ENCODE results near the gene WNT5B.
"Not testable (repeated sequence)": the region's sequence is repeated elsewhere in the genome, so short reads cannot be mapped to it uniquely, and the experiment has no call there.

The WNT5B gene

DNA sequence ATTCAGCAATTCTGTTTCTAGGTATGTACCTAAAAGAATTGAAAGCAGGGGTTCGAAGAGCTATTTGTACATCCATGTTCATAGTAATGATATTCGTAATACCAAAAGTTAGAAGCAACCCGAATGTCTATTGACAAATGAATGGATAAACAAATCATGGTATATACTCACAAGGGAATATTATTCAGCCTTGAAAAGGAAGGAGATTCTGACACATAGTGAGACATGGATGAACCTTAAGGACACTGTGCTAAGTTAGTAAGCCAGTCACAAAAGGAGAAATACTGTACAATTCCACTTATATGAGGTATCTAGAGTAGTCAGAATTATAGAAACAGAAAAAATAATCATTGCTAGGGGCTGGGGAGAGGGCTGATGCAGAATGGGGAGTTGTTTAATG lies 30.3 kb upstream of the WNT5B start:
- DNase-seq (ENCODE audit: low read depth): no peak

DNA sequence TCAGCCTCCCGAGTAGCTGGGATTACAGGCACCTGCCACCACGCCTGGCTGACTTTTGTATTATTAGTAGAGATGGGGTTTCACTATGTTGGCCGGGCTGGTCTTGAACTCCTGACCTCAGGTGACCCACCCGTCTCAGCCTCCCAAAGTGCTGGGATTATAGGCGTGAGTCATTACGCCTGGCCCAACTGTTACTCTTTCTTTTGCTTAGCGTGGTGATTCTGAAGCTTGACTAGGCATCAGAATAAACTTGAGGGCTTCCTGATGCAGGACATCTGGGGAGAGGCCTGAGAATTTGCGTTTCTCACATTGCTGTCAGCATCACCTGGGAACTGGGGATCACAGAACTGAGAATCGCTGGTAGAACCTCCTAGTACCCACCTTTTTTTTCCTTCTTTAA lies 26.3 kb upstream of the WNT5B start:
- not testable (repeated sequence) for DNase-seq (ENCODE audit: low read depth)

DNA sequence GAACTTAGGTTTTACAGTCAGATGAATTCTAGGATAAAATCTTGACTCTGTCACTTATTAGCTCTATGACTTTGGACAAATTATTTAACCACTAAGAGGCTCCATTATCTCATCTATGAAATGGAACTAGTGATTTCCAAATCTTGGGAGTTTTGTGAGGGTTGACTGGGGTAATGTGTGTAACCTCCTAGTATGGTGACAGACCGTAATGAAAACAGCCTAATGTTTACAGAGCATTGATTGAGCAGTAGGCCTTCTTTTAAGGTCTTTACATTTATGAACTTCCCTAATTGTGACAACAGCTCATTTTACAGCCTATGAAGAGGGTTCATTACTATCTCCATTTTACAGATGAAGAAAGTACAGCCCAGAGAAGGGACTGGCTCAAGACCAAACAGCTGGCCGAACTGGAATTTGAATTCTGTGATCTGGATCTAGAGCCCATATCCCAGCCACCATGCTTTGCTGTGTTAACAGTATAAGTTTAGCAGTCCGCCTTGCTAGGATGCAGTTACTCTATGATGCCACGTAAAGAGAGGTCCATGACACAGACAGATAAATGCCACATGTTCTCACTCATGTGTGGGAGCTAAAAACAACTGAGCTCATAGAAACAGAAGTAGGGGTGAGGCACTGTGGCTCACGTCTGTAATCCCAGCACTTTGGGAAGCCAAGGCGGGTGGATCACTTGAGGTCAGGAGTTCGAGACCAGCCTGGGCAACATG lies 25.6 kb upstream of the WNT5B start:
- DNase-seq (ENCODE audit: low read depth): no peak

DNA sequence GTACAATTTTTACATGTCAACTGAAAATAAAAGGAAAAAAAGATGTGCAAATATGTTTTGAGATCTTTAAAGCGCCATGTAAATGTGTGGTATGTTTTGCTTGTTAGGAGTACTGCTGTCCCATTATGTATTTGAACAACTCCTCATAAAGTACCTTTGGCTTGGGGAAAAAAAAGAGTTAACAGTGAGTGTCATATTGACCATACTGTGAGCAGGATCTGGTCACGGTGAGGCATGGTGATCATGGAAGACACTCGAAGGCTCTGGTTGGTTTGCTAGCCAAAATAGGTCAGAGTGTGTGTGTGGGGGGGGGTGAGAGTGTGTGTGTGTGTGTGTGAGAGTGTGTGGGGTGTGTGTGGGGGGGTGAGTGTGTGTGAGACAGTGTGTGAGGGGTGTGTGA lies 24.6 kb upstream of the WNT5B start:
- no peak for DNase-seq (ENCODE audit: low read depth)

DNA sequence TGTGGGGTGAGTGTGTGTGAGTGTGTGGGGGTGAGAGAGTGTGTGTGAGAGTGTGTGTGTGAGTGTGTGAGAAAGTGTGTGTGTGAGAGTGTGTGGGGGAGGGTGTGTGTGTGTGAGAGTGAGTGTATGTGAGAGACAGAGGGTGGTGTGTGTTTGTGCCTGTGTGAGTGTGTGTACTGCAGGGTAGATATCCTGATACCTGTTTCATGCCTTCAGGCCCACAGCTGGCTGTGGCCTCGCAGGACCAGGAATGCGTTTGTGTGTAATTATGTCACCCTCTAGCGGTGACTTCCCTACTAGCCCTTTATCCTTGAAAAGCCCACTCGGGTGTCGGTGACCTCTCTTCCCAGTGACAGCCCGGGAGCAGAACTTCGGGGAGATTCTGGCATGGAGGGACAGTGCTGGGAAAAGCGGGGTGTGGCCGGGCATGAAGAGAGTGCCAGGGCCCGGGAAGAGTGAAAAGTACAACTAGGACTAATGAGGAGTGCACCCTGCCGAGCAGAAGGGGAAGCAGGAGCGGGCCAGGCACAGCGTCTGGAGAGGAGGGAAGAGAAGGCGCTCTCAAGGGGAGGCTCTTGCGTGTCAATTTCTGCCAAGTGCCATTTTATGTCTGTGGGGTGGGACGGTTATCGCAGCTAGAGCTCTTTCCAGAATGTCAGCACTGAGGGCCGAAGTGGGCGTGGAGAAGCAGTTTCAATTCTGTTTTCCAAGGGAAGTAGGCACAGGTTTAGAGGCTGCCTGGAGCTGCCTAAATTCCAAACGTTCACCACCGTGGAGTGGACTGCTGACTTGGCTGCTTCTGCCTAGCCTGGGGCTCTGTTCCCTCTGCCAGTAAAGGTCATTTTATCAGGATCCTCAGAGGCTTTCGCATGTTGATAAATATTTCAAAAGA lies 23.7 kb upstream of the WNT5B start:
- peak; percentile 38 for DNase-seq (ENCODE audit: low read depth)

DNA sequence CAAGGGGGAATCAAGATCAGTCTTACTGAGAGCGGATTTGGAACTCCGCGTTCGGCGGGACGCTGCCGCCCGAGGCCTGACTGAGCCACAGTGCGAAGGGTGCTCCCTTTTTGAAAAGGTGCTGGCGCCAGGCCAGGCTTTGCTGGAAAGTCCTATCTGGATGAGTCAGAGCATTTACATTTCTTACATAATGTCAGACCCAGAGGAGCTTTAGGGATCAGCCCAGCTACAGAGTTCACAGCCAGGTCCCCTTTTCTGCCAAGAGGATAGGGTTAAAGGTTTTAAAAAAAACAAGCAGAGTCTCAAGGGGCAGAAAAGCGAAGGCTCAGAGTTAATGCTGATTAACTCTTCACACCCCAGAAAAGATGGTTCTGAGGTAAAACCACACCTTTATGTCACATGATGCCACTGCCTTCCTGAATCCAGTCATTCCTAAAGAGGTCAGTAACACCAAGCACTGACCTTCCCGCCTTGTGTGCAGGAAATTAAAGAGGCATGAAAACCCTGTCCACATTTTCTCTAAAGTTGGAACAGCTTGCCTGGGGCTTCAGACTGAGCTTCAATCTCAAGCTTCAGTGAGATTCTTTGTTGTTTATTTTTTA lies 22.9 kb upstream of the WNT5B start:
- peak; percentile 61 for DNase-seq (ENCODE audit: low read depth)

DNA sequence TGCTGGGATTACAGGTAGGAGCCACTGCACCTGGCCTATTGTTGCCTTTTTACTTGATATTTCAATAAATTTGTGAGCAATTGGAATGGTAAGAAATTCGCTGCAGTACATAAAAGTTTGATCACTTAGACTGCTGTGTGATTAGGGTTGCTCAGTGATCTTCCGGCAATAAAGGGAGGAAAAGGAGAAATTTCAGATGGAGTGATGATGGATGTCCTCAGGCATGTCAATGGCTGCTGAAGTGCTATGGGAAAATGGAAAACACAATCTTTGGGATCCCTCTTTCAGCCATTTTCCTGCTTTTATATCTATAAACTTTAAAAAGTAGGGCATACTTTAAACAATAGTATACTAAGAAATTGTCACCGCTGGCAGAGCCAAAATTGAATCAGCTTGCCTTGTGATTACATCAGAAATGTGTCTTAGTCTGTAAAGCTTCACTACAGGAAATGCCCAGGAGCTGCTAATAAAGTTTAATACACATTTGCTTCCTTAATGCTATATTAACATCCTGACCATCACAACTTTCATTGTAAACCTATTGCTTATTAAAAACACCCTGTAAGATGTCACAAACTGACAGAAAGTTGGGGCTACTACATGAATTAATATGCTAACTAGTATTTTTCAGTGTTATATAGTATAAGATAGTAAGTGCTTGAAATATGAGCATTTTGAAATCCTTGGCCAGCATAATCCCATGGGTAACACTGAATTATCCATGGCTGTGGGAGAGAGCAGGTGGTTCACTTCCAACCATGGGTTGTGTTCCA lies 20.9 kb upstream of the WNT5B start:
- no peak for DNase-seq (ENCODE audit: low read depth)

DNA sequence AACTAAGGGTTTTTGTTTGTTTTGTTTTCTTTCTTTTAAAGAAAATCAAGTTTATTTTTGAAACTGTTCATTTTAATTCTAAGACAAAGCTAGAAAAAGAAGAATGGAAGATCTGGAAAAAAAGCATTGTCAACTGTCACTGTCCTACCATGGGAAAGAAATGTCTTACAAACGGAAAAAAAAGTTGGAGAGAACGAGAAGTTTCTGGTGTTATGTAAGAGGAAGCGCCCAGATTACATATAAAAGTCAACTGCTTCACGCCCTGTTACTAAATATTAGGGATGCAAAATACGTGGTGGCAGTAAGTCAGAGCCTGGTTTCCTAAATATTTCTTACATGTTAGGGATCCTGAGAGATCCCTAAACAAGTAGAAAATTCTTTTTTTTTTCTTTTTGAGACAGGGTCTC lies 20.3 kb upstream of the WNT5B start:
- no peak for DNase-seq (ENCODE audit: low read depth)

DNA sequence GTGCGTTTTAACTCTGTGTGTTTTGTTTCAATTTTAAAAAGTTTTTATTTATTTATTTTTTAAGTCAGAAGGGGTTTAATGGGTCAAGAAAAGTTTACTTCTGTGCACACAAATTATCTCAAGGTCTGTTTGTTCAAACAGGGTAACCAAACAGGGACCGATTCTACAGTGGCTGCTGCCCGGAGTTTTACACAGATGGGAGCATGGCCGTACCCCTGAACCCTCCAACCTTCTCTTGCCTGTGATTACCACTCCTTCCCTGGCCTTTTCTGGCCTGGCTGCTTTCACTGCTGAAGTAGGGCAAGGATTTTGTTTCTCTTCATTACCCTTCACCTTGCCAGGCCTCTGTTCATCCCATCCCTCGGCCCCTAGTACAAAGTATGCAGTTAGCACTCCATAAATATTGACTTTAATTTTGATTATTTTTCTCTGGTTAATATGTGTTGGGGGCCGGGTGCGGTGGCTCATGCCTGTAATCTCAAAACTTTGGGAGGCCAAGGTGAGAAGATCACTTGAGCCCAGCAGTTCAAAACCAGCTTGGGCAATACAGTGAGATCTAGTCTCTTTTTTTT lies 18.9 kb upstream of the WNT5B start:
- no peak for DNase-seq (ENCODE audit: low read depth)

DNA sequence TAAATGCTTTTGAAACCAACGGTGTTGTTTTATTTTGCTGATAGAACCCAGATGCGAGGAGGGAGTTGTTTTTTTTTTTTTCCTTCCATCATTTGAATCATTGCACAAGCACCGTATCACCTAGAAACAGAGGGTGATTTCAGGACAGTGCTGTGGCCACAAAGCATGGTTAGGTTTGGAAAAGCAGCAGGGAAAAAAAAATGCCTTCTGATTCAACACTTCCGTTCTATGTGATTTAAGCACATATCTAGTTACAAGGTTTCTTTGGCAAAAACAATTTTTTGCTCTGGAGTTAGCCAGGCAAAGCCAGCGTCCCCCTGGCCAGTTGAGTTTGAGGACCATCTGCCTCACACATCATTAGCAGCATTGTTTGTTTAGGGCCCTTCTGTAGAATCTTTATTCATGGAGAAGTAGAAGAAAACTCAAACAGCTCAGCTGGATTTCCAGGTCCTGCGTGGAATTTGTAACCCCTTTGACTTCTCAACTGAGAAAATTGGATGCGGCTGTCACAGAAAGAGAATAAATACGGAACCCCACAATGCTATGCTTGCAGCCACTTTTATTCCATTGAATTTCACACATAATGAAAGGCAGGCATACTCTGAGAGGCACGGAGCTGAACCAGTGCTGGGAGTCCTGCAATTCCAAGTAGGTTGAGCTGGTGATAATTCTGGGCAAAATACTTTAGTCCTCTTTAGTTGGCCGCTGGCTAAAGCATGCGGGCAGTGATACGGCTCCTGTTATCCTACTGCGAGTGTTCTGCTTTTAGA lies 17.0 kb upstream of the WNT5B start:
- DNase-seq (ENCODE audit: low read depth): no peak

DNA sequence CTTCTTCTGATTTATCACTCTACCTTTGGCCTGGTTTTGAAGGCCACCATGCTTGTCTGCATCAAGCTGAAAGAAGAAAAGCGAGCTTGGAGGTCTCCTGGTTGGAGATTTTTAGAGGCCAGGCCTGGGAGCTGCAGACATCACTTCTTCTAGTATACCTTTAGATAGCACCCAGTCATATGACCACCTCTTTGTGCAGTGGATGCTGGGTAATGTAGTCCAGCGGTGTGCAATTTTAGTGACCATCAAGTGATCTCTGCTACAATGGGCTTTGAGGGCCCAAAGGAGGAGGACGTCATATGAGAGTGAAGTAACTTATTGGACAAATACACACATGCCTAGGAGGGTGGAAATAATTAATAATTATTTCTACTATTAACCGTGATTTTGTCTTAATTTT lies 15.2 kb upstream of the WNT5B start:
- no peak for DNase-seq (ENCODE audit: low read depth)

DNA sequence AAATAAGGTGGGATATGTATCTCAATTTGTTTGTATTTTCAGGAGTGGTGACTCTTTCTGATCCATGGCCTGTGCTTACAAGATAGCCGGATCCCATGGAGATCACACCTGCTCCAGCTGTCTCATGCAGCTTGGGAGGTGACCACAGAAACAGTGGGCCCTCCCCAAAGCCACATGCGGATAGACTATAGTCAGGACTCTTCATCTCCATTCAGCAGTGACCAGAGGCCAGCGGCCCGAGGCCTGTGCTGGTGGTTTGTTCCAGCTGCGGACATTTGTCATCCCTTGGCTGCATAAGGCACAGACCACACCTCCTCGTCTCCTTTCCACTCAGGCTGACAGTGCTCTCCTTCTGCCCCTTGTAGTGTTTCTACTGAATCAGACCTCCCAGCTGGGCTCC lies 14.7 kb upstream of the WNT5B start:
- no peak for DNase-seq (ENCODE audit: low read depth)

DNA sequence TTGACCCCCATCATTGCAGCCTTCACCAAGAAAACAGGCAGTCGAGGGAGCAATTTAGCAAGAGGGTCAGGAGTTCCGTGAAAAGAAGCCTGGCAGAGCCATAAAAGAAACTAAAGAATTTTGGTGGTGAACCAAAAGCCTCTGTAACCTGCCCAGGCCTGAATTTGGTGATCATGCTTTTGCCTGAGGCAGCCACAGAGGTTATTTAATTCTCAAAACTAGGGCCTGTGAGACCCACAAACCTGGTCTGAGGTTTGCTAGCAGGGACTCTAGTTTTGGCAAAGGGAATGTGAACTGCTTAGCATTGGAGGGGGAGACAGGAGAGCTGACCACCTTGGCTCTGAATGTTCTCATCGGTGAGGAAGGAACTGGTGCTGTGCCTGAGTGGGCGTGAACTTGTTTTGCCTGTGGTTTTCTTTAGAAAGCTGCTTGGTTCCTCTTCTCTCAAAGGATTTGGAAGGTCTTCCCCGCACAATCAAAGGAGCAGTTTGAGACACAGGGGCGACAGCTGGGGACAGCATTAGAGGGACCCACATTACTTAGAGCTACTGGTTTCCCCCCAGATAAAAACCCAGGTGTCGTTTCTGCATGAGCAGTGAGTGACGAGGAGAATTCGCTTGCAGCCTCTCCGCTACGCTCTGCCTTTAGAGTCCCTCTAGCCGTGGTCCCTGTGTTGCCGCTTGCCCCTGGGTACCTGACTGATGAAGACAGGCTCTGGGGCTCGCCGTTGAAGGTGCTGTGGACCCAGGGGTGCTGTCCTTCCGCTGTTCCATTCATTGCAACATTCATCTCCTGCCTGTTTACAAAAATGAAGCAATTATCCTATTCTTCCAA lies 12.6 kb upstream of the WNT5B start:
- no peak for DNase-seq (ENCODE audit: low read depth)

DNA sequence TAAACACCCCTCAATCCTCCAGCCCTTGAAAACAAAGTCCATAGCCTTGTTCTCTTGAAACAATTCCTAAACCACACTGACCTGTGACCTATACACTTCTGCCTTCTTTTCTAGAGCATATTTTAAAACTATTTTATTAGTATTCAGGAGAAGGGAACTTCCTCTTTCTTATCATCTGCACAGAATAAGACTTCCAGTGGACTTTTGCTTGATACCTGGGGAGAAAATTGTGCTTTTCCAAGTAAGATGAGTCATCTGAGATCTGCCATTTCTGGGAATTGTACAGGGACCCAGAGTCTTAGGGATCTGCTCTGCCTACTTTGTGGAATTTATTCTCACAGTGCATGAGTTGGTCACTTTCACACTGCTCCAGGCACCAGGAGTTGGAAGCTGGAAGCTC lies 10.5 kb upstream of the WNT5B start:
- no peak for DNase-seq (ENCODE audit: low read depth)

DNA sequence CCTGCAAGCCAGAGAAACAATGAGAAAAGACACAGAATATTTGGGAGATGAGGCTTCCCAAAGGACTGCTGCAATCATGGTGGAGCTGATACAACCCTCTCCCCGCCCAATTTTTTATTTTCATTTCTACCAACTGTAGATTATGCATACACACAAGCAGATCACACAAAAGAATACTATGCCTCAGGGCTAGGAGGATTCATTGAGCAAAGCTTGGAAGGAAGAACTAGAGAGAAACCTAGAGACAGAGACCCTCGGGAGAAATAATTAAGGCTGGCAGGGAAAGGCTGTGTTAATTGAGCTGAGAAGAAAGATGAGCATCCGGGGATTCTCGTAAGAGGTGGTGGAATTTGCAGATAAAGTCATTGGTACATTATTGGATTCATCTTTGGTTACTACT lies 9.9 kb upstream of the WNT5B start:
- no peak for DNase-seq (ENCODE audit: low read depth)

DNA sequence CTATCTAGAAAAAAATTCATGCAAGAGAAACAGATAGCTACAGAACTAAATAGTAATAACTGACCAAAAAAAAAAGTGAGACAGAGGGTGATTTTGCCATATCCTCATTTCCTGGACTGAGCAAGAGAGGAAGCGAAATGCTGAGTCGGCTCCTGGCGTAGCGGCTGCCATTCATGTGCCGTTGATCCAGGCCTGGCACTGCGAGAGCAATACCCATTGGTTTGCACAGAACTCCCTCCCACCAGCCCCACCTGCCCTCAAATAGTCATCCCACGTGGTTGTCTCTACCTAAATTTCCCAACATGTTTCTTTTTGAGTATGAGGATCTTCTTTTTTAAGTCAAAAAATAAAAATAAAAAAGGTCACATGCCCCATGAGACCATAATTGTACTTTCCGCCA lies 9.4 kb upstream of the WNT5B start:
- no peak for DNase-seq (ENCODE audit: low read depth)

DNA sequence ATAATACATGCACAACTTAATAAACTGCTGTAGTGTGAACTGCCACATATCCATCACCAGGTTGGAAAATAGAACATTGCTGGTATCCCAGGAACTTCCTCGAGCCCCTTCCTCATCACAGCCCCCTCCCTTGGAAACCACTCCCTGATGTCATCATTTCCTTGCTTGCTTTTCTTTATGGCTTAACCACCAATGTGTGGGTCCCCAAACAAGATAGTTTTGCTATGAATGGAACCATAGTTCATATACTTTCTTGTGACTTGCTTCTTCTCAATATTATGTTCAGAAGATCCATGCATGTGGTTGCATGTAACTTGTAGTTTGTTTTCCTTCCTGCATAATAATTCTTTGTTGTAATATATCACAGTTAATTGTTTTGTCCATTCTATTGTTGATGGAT lies 8.9 kb upstream of the WNT5B start:
- no peak for DNase-seq (ENCODE audit: low read depth)

DNA sequence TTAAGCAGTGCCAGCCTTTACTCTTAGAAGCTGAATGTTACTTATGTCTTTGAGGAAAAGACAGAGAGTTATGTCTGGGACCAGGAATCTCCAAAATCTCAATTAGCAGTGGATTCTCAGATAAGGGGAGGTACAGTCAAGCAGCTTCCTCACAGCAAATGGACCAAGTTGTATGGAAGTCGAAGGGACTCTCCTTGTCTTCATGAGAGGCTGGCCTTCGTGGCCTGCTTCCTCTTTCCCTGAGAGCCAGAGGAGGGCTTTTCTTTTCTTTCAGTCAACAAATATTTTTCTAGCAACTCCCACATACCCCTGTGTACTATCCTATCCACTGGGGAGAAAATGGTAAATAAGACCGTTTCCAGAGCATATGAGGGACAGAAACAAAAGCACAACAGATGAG lies 6.6 kb upstream of the WNT5B start:
- DNase-seq (ENCODE audit: low read depth): no peak

DNA sequence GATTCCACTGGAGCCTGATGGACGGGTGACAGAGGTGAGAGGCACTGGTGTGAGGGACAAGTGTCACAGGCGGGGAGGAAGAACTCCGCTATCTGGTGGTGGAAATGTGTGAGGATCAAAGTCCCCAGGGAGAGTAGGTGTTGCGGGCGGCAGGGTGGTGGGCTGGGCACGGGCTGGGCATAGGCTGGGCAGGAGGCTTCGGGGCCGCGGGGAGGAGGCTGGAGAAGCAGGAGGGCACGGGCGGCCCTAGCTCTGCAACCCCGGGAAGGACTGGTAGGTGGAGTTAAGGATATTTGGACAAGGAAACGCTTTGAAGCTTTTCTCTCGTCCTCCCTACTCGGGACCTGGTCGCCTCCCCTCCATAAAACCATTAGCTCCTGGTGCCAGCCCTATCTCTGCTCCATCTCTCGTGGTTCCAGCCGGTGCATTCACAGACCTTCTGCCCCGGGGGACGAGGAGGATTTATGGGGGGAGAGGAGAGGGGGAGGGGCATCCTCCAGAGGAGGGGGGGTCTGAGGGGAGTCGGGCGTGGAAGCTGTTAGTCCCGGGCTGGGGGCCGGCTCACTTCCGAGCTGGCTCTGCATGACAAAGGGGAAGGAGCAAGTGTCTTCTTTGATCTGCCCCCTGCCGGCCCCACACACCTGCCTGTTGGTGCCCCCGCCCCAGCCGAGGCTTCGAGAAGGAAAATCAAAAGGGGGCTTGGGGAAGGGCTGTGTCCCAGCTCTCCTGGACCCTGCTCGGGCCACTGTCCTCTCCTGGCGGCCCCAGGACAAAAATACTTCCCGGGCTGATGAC lies 504 bp downstream of the WNT5B start:
- DNase-seq (ENCODE audit: low read depth): no peak

All from activated T-cell treated with anti-CD3 and anti-CD28 coated beads for 24 hours (primary cell).